GM12872 (cell line): ENCODE measurements around the gene KIF1A.

Experiments
- TF ChIP-seq, protein P1 (sequence below): IDR thresholded peaks from 3 replicates; pipeline ENCODE4 v1.5.1; 2011; ENCODE audit warnings: low read depth, mild to moderate bottlenecking, low read length, moderate library complexity; ENCODE audit not compliant: insufficient read depth

KIF1A gene

DNA sequence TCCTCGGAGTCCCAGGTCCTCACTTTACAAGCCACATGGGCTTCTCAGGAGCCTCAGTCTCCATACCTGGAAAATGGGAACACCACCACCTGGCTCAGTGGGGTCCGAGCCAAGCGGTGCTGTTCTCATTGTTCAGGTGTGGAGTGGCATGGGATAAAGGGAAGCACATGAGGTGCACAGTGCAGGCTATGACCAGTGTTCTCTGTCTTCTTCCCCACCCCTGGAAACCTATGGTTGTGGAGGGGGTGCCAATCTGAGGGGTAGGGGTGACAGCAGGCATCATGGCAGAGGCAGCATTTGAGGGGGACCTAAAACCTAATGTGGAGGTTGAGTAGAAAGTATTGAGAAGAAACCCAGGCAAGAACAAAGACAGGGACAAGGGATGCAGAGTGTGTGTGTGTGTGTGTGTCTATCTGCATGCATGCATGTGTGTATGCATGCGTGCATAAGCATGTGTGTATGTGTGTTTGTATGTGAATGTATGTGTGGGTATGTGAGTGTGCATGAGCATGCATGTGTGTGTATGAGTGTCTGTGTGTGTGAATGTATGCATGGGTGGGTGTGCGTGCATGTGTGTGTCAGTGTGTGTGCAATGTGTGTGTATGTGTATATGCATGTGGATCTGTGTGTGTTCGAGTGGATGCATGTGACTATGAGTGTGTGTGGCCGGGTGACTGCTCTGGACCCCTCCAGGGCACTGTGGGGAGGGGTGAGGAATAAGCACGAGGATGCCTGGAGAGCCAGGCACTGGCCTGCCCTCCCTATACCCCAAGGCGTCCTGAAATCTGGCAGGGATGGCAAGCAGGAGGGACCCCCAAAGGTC, 4.0 kb downstream of the KIF1A start:
- TF ChIP-seq, protein P1, sequence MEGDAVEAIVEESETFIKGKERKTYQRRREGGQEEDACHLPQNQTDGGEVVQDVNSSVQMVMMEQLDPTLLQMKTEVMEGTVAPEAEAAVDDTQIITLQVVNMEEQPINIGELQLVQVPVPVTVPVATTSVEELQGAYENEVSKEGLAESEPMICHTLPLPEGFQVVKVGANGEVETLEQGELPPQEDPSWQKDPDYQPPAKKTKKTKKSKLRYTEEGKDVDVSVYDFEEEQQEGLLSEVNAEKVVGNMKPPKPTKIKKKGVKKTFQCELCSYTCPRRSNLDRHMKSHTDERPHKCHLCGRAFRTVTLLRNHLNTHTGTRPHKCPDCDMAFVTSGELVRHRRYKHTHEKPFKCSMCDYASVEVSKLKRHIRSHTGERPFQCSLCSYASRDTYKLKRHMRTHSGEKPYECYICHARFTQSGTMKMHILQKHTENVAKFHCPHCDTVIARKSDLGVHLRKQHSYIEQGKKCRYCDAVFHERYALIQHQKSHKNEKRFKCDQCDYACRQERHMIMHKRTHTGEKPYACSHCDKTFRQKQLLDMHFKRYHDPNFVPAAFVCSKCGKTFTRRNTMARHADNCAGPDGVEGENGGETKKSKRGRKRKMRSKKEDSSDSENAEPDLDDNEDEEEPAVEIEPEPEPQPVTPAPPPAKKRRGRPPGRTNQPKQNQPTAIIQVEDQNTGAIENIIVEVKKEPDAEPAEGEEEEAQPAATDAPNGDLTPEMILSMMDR: no peak

DNA sequence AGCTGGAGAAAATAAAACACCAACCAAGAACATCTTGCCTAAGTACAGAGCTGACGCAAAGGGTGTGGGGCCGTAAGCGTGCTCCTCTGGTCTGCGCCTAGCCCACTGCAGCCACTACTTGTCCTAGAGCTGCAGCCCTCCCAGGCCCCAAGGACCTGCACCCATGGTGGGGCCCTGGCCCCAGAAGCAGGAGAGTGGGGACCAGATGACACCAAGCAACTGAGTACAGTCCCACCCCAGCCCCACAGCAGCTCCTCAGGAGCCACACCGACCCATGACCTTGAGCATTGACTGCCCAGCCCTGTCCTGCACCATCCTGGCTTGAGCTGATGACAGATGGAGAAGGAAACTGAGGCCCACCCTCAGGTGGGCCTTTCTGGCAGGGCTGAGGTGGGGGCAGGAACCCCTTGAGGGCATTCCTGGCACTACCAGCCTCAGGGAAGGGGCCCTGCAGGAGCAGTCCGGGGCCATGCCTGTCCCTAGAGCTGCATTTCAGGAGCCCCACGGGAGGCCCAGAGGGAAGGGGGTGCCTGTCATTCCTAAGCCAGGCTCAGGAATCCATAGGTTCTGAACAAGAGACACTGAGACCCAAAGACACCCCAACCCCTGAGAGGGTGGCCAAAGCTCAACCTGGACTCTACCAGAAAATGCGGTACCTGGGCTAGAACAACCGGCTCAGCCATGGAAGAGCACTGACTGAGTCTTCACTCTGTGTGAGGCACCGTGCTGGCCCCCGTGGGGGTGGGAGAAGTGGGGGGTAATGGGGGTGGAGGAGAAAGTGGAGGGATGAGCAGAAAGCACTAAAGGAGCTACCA, 4.9 kb downstream of the KIF1A start:
- TF ChIP-seq, protein P1: no peak

DNA sequence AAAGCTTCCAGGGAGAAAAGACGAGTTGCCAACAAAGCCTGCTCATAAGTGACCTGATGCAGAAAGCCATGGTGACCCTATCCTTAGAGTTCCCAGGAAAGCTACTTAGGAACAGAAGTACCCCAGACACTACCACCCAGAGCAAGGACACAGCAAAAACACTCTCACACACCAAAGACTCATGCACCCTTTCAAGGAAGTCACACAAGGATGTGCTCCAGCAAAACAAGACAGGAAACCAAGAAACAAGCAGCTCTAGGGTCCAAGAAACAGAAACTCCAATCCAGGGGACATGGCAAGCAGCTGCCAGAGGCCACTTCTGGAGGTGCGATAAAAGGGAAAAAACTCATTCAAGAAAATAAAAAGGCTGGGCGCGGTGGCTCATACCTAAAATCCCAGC, 5.7 kb downstream of the KIF1A start:
- TF ChIP-seq, protein P1: no peak

DNA sequence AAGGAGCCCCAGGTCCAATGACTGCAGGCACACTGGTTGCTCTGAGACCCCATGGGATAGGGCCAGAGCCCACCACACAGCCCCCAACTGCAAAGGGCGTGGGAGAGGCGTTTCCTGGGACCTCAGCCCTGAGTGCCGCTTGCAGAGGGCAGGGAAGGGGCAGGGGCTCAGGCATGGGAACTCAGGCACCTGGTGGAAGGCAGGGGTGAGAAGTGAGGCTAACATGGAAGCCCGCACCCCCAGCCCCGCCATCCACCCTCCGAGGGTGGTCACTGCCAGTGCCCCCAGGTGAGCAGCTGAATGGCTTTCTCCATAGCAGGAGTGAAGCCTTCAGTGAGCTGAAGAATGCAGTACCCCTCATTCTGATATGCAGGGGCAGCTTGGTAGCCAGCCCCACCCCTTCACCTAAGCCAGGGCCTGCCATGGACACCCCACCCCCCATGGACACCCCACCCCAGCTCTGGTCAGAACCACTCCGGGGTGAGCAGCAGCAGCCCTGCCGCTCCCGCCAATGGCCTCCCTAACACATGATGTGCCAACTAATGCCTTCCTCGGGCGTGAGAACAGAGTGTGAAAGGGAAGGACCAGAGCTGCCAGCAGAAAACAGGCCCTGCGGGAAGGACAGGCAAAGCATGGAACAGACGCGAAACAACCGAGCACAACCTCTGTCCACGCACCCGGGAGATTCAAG, 6.6 kb downstream of the KIF1A start:
- TF ChIP-seq, protein P1: no peak

DNA sequence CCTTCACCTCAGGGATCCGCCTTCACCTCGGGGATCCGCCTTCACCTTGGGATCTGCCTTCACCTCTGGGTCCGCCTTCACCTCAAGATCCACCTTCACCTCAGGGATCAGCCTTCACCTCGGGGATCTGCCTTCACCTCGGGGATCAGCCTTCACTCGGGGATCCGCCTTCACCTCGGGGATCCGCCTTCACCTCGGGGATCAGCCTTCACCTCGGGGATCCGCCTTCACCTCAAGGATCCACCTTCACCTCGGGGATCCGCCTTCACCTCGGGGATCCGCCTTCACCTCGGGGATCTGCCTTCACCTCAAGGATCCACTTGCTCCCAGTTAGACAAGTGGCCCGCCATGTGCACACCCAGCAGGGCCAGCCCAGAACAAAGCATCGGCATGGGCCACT, 7.3 kb downstream of the KIF1A start:
- TF ChIP-seq, protein P1: no peak

DNA sequence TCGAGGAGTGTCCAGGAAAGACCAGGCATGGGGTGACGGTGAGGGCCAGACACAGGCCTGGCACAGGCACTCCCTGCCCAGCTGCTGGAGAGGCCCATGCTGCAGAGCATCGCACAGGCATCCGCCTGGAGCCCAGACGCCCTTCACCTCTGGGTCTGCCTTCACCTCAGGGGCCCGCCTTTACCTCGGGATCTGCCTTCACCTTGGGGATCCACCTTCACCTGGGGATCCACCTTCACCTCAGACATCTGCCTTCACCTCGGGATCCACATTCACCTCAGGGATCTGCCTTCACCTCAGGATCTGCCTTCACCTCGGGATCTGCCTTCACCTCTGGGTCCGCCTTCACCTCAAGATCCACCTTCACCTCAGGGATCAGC, 7.7 kb downstream of the KIF1A start:
- TF ChIP-seq, protein P1: no peak
